ENCODE measurements around the gene ZSCAN21. TPM values are rescaled to one million over a fixed set of nuclear protein-coding genes. Genes with fewer than 3 reads are reported as not detected.

The ZSCAN21 gene
- total and polyA plus RNA-seq, 4 donors, result 4.7 to 13.1 (median 7.1) TPM

- DNase-seq, result peak; percentile 92 to 96 (median 94)
- peaks cover 6 to 20% (median 11%) of the 10 kb centered on the region in 5 donors for H3K4me1 ChIP-seq (ENCODE audit: control insufficient read depth in 5 of 5, insufficient read depth in 5 of 5, low read length in 5 of 5)
- peak within 1 kb of the TSS; percentile 89 to 97 for H3K27ac ChIP-seq (ENCODE audit: low read depth in 1 of 2, low read length in 1 of 2)
- WGBS, 2 donors, result 1 to 3% methylated on average over 48 to 70 of the region's 70 CpGs
- ATAC-seq (ENCODE audit: insufficient read depth, low FRiP score), result peak; percentile 98
- no peak for TF ChIP-seq CTCF (IDR thresholded peaks at IDR 0.05; ENCODE audit: control extremely low read depth, extremely low read depth)
- H3K9me3 ChIP-seq (ENCODE audit: control insufficient read depth in 4 of 4, insufficient read depth in 3 of 4, low read length in 3 of 4), result no peaks in the 10 kb centered on the region
- no peaks in the 10 kb centered on the region for H3K27me3 ChIP-seq (ENCODE audit: control insufficient read depth in 3 of 3, insufficient read depth in 3 of 3, low read length in 2 of 3)
- peaks cover 0 to 7% (median 4%) of the 10 kb centered on the region in 4 donors for H3K36me3 ChIP-seq (ENCODE audit: control insufficient read depth in 4 of 4, insufficient read depth in 4 of 4, low read length in 4 of 4)
- peak within 1 kb of the TSS; percentile 92 to 95 for H3K9ac ChIP-seq (ENCODE audit: insufficient read depth in 1 of 2, low read length in 2 of 2)
- H3K4me3 ChIP-seq, result peak within 1 kb of the TSS; percentile 92
Observed at GRCh38 chr7:100015232-100016214, 34.1 kb upstream of the ZSCAN21 start, which contains the start of gene ZKSCAN1. ZKSCAN1 (plus strand) TSS chr7:100015596; CDS start chr7:100023507, 7,911 bp downstream.

- 22 to 30% methylated on average over 11 of the region's 11 CpGs for WGBS, 2 donors
- Histone ChIP-seq H3K27me3 (ENCODE audit: control insufficient read depth in 3 of 3, insufficient read depth in 3 of 3, low read length in 2 of 3) (no peaks in the 10 kb centered on the region), H3K9ac (ENCODE audit: insufficient read depth in 1 of 2, low read length in 2 of 2) (peak overlapping the region; percentile 92 to 95), H3K9me3 (ENCODE audit: control insufficient read depth in 4 of 4, insufficient read depth in 3 of 4, low read length in 3 of 4) (no peaks in the 10 kb centered on the region), H3K4me1 (ENCODE audit: control insufficient read depth in 5 of 5, insufficient read depth in 5 of 5, low read length in 5 of 5) (peaks cover 6 to 20% (median 11%) of the 10 kb centered on the region in 5 donors), H3K36me3 (ENCODE audit: control insufficient read depth in 4 of 4, insufficient read depth in 4 of 4, low read length in 4 of 4) (peaks cover 0 to 7% (median 4%) of the 10 kb centered on the region in 4 donors), H3K27ac (ENCODE audit: low read depth in 1 of 2, low read length in 1 of 2) (peak overlapping the region; percentile 89 to 97), H3K4me3 (peak overlapping the region; percentile 92)
- DNase-seq (peak; percentile 23 to 62 (median 47)), ATAC-seq (ENCODE audit: insufficient read depth, low FRiP score) (no peak)
- no peak for TF ChIP-seq CTCF (IDR thresholded peaks at IDR 0.05; ENCODE audit: control extremely low read depth, extremely low read depth)
Observed at GRCh38 chr7:100016215-100016901, 33.2 kb upstream of the ZSCAN21 start.

- Histone ChIP-seq H3K4me1 (ENCODE audit: control insufficient read depth in 5 of 5, insufficient read depth in 5 of 5, low read length in 5 of 5) (peaks cover 6 to 20% (median 8%) of the 10 kb centered on the region in 5 donors), H3K27ac (ENCODE audit: low read depth in 1 of 2, low read length in 1 of 2) (no peak overlapping the region)
- no peak for ATAC-seq (ENCODE audit: insufficient read depth, low FRiP score)
Observed at GRCh38 chr7:100017300-100017699, 32.3 kb upstream of the ZSCAN21 start.

More at GRCh38 chr7:100017300-100017699, 32.3 kb upstream of the ZSCAN21 start:
- H3K27me3 ChIP-seq (ENCODE audit: control insufficient read depth in 3 of 3, insufficient read depth in 3 of 3, low read length in 2 of 3), result no peaks in the 10 kb centered on the region
- peak overlapping the region in 1 of 2 donors; percentile 23 for H3K9ac ChIP-seq (ENCODE audit: insufficient read depth in 1 of 2, low read length in 2 of 2)
- 62 to 79% methylated on average over 11 of the region's 11 CpGs for WGBS, 2 donors
- H3K36me3 ChIP-seq (ENCODE audit: control insufficient read depth in 4 of 4, insufficient read depth in 4 of 4, low read length in 4 of 4), result peaks cover 2 to 7% (median 4%) of the 10 kb centered on the region in 4 donors
- DNase-seq, result no peak
- TF ChIP-seq CTCF (IDR thresholded peaks at IDR 0.05; ENCODE audit: control extremely low read depth, extremely low read depth), result no peak
- H3K9me3 ChIP-seq (ENCODE audit: control insufficient read depth in 4 of 4, insufficient read depth in 3 of 4, low read length in 3 of 4), result no peaks in the 10 kb centered on the region
- no peak overlapping the region for H3K4me3 ChIP-seq

Data from lung (tissue), 12 donors.